GM19452 (cell line): Measurements from ENCODE around the gene RIN1.

Experiments
- ATAC-seq: cut with Tn5 transposase; IDR thresholded peaks from one replicate; pipeline ENCODE4 v1.9.1; 2021; ENCODE audit not compliant: unreplicated experiment

Gene RIN1

GRCh38 chr11:66284526-66285078, 51.6 kb downstream of the RIN1 start:
- ATAC-seq = no peak

- no peak for ATAC-seq
Measured at GRCh38 chr11:66283461-66284105, 52.7 kb downstream of the RIN1 start.

- peak; percentile 75 for ATAC-seq
Measured at GRCh38 chr11:66282468-66283455, 53.5 kb downstream of the RIN1 start.
